MM.1S (cell line): Measurements from ENCODE around the gene MDFI.

Source experiments
- CTCF ChIP-seq: fragments of 300-600 bp; sonication (generic); IDR thresholded peaks from 2 replicates; pipeline ENCODE4 v1.5.1; 2016; ENCODE audit warnings: antibody characterized with exemption, low read length, mixed read lengths
- EZH2 ChIP-seq: fragments of 300-600 bp; sonication (generic); optimal IDR thresholded peaks from 2 replicates; pipeline ENCODE3; 2017; ENCODE audit warnings: low read depth, mild to moderate bottlenecking, antibody characterized with exemption, low read length, mixed read lengths
- EZH2phosphoT487 ChIP-seq: fragments of 300-600 bp; sonication (generic); IDR thresholded peaks from 2 replicates; pipeline ENCODE4 v1.6.1; 2018; ENCODE audit warnings: antibody characterized with exemption, low read length

GRCh38 chr6:41646026-41646795, 7.9 kb downstream of the MDFI start:
- TF ChIP-seq CTCF (no peak), EZH2 (no peak), EZH2phosphoT487 (no peak)
